ENCODE data around the gene PYHIN1. TPM values are rescaled to one million over a fixed set of nuclear protein-coding genes. Genes with fewer than 3 reads are reported as not detected.

PYHIN1 gene
- total RNA-seq, 4 donors from 2014 or later, result 2.9 to 9.3 (median 5.8) TPM

GRCh38 chr1:159005161-159005560 lies 73.8 kb downstream of the PYHIN1 start:
- TF ChIP-seq, protein P1, sequence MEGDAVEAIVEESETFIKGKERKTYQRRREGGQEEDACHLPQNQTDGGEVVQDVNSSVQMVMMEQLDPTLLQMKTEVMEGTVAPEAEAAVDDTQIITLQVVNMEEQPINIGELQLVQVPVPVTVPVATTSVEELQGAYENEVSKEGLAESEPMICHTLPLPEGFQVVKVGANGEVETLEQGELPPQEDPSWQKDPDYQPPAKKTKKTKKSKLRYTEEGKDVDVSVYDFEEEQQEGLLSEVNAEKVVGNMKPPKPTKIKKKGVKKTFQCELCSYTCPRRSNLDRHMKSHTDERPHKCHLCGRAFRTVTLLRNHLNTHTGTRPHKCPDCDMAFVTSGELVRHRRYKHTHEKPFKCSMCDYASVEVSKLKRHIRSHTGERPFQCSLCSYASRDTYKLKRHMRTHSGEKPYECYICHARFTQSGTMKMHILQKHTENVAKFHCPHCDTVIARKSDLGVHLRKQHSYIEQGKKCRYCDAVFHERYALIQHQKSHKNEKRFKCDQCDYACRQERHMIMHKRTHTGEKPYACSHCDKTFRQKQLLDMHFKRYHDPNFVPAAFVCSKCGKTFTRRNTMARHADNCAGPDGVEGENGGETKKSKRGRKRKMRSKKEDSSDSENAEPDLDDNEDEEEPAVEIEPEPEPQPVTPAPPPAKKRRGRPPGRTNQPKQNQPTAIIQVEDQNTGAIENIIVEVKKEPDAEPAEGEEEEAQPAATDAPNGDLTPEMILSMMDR (IDR thresholded peaks at IDR 0.05; ENCODE audit: low read depth), result no peak

GRCh38 chr1:159005676-159006075 lies 74.3 kb downstream of the PYHIN1 start:
- TF ChIP-seq, protein P1 (IDR thresholded peaks at IDR 0.05; ENCODE audit: low read depth), result no peak

DNA sequence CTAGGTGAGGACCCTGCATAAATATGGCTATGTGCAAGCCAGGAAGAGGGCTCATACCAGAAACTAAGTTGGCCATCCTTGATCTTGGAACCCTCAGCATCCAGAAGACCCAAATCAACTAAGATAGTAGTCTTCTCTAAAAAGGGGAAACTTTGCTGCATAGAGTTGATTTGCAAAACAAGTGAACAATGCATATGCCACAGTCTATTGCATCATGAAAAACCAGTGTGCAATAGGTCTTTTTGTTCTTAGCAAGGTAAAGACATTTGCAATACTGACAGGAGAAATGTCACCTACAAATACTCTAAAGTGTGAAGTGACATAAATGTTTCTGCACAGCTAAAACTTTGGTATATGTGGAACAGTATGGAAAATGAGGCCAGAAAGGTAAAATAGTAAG lies 76.4 kb downstream of the PYHIN1 start:
- TF ChIP-seq, protein P1 (IDR thresholded peaks at IDR 0.05; ENCODE audit: low read depth), result no peak

GRCh38 chr1:159008744-159009188 lies 77.4 kb downstream of the PYHIN1 start:
- TF ChIP-seq, protein P1 (IDR thresholded peaks at IDR 0.05; ENCODE audit: low read depth), result no peak

DNA sequence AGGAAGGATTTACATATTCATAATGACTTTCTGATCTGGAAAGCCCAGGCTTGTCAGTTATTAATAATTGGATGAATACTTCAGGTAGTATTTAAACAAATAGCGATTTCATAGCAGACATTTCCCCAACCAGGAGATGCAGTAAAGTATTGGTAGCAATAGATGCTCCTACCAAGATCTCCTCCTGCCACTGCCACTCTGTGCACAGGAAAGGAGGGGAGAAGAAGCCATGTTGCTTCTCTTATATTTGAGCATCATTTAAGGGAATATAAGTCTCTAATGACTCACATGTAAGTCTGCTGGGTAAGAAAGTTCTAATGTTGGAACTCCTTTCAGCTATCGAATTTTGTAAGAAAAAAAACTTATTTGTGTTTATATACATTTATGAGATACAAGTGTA lies 77.9 kb downstream of the PYHIN1 start:
- TF ChIP-seq, protein P1 (IDR thresholded peaks at IDR 0.05; ENCODE audit: low read depth), result no peak

DNA sequence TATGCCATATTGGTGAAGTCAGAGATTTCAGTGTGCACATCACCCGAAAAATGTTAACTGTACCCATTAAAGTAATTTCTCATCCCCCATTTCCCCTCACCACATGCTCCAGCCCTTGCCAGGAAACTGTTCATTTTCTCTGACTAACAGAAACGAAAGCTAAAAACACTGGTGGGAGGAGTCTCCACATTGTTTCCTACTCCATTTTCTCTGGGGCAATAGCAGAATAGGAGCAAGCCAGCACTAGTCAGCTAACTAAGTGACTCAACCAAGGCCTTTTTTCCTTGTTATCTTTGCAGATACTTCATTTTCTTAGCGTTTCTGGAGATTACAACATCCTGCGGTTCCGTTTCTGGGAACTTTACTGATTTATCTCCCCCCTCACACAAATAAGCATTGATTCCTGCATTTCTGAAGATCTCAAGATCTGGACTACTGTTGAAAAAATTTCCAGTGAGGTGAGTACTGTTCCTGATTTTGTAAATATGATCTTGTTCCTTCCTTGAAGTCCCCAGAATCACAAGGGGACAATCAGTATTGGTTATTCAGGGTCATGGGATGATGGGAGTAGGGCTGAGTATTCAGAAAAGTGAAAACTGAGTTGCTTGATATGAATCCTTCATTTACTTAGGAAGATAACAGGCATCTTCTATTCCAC lies 78.5 kb downstream of the PYHIN1 start, which contains the start of gene IFI16:
IFI16 (plus strand) TSS at position 204 of the 658 bp plus-strand sequence. CDS start 4,774 bp downstream, outside the sequence.
- TF ChIP-seq, protein P1 (IDR thresholded peaks at IDR 0.05; ENCODE audit: low read depth), result no peak

- TF ChIP-seq, protein P1 (IDR thresholded peaks at IDR 0.05; ENCODE audit: low read depth), result no peak
Observed at GRCh38 chr1:159010391-159010790, 79.0 kb downstream of the PYHIN1 start.
